GM21528 (cell line): ENCODE results near the gene WWOX.

Experiments
- ATAC-seq: cut with Tn5 transposase; IDR thresholded peaks from one replicate; pipeline ENCODE4 v1.9.1; 2021; ENCODE audit warnings: mild to moderate bottlenecking, moderate library complexity; ENCODE audit not compliant: unreplicated experiment, low FRiP score

The WWOX gene

DNA sequence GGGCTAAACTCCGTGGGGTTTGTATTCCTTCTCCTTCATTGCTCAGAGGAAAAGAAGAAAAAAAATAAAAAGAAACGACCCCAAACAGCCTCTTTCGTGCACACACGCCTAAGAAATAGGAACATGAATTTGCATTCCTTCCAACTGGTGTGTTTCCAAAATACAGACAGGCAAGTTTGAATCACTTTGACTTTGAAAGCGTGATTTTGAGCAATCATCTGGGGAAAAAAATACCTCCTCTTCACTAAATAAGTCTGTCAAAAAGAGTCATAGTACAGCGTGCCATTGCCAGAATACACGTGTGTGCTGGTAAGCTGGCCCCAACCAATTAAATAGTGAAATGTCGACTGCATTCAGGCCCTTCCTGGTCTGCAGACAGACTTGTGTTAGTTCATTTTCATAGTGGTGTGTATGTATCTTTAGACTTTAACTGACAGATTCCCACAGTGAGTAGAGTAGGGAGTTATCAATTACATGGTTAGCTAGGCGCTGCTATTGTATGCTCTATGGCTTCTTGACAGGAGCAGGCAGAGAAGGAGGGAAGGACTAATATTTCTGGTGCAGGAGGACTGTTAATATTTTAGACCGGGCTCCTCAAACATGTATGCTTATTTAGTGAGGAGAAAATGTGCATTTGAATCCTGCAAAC lies 882.8 kb downstream of the WWOX start:
- no peak for ATAC-seq

DNA sequence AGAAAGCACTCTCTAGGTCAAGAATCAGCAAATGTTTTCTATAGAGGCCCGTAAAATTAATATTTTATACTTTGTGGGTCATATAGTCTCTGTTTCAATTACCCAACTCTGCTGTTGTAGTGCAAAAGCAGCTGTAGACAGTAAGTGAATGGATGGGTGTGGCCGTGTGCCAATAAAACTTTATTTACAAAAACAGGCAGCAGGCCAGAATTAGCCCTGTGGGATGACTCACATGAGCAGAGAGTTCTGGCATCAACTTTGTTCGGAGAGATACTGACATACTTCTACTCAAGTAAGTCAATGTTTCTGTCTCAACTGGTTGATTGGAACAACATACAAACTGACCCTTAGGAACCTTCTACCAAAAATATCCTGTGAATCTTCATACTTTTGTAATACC lies 884.9 kb downstream of the WWOX start:
- no peak for ATAC-seq

DNA sequence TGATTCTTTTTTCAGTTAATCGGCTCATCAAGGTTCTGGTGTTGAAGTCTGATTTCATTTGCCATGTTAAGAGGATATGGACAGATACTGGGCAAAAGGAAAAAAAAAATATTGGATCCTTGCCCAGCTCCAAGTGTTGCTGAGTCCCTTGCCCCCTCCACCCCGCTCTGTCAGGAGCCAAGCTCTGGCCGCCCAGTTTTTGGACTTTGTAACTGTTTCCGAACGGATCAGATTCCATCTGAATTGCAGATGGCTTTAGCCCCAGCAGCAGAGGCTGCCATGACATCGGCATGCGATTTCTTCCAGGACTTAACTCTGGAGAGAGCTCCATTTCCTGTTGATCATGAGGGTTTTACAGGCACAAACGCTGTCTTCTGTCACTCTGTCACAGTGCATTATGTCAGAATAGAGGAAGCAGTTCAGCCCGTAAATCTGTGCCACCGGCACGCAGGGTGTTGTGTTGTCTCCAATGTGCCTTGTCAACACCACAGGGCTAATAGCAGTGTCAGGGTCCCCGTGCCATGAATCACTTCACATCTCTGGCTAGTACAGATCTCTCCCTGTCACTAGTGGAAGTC lies 885.5 kb downstream of the WWOX start:
- no peak for ATAC-seq

DNA sequence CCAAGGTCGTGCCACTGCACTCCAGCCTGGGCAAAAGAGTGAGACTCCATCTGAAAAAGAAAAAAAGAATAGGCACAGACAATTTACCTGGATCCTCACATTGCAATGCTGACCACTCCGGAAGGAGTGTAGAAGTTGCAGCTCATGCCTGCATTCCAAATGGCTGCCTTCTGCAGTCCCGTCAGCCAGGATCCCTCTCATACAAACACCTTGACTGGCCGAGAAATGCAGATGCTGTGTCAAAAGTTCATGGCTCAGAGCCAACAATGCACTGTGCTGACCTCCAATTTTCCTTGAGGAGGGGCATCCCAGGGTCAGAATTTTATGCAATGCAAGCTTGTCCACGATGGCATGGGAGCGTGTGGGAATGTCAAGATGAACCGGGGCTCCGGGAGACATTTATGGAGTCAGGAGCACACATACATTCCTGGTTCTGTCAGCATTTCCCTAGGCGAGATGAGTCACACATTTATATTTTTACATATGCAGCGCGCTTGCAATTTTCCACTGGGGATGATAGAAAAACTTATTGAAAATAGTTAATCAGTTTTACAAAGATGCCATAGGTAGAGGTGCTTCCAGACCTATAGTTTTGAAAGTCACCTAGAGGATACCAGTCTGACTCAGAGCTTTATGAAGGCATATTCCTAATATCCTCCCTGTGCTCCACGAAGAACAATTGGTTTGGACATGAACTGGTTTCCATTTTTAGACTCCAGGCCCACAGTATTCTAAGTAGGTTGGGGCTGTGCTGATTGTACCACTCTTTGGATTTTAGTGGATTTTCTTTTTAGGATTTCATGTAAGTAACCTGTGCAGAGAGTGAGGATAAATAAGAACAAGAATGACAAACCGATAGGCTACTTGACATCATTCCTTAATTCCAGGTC lies 886.5 kb downstream of the WWOX start:
- ATAC-seq, result no peak

DNA sequence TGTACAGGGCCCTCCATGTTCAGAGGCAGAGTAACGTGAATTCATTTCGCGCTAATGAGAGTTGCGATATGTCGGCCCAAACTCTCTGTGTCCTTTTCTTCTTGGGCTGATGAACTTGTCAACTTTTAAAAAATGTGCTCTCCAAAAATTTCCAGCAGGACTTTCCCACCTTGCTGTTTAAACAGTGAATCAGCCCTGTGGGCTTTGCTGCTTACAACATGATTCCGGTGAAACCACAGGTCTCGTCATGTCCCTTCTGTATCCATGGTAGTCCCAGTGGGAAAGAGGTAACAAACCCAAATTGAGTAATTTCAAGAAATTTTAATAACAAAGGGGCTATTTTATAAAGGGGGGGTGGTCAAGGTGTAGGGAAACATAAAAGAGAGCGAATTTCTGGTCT lies 888.2 kb downstream of the WWOX start:
- no peak for ATAC-seq

DNA sequence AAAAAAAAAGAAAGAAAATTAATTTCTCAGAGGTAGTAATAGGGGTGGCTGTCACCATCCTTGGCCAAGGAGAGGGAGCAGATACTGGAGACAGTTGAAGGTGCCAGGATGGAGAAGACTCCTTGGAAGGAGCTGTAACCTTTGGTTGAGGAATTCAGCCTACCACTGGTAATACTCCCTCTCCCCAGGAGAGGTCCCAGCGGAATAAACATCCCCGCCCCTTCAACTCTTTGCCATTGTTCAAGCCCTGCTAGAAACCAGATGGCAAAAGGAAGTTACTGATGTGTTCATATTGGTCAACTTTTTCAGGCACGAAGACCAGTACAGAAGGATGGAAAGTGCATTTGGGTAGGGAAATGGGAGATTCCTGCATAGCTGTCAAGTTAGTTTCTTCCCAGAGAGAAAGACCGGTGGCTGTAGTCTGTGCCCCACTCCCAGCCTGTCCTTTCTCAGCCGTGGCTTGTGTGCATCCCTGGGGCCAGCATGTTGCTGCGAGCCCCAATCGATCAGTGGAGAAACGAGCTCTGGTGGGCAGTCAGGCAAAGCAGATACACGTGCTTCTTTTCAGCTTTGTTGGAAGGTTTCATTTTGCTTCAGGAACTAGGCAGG lies 889.0 kb downstream of the WWOX start:
- no peak for ATAC-seq

DNA sequence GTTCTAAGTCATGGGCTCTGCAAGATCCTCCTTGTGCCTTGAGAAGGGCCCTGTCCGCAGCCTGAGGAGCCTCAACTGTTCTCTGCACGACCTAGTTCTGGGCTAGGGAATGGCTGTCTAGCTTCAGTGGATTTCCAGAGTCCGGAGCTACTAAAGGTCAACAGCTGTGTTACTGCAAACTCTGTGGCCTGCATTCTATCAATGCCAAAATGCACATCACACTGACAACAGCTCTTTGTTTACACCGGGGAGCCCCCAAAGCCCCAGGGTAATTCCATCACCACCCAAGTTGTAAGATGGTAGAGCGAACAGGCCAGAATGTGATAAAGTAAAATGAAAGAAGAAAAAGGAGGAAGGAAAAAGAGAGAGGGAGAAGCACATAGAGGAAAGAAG lies 890.9 kb downstream of the WWOX start:
- ATAC-seq, result peak; percentile 15

DNA sequence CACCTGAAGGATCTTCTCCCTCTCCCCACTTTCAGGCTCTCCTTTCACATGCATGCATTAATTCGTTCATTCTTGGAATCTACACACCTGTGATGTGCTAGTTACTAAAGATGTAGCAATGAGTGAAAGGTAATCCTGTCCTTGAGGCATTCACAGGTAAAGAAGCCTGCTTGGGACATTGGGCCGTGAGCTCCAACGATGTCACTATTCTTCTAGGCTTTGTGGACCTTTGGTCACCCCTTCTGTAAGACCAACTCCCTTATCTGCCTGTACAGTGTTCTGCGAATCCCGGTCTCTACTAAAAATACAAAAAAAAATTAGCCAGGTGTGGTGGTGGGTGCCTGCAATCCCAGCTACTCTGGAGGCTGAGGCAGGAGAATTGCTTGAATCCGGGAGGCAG lies 892.5 kb downstream of the WWOX start:
- ATAC-seq, result no peak

DNA sequence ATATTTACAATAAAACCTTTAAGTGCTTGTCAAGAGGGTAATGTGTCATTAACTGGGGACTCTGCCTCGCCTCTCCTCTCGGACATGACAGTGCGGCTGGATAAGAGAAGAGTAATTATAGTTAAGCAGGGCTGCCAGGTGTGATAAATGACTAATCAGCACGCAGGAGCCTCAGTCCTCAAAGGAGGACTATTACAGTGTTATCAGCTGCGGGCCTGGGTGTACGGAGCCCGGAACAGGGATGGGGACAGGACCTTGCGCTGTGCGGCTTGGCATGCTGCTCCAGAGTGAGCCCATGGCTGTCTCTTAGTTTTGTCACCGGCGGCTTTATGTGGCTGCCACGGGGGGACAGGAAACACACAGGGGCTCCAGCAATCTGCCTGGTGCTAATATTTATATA lies 893.9 kb downstream of the WWOX start:
- no peak for ATAC-seq

DNA sequence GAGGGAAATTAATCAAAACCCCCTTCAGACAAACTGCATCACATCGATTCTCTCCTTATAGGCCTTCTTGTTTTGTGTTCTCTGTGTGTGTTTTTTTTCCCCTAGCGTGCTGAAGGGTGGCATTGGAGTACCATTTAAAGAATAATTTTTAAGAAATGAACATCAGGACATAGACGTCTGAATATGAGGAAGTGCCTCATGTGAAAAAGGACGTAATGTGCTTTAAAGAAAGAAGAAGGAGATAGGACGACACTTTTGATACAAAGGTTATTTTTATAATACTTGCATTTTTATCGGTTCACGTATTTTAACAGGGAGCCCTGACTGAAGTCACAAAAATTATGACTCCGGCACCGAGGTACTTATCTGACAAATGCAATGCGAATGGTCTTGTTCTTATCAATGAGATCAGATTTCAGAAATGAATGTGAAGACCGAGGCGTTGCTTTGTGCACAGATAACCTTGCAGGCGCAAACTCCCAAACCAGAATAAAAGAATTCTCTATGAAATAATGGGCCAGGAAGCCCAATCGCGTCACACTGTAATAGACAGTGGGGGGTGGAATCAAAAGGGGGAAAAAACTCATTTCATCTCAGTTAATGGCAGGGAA lies 894.8 kb downstream of the WWOX start:
- no peak for ATAC-seq

DNA sequence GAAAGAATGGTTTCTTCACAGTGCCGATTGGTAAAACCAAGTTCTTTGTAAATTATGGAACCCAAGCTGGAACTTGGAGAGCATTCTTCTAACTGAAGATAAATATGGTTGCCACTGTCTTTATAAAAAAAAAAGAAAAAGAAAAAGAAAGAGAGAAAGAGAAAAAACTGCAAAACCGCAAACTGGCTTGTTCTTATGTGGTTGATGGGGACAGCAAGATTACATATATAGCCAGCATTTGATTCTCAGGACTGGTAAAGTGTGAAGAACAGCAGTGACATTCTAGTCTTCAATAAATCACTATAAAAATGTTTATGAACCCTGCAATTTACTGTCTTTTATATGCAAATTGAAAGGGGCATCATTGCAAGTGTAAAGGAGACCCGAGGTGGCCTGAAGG lies 896.0 kb downstream of the WWOX start:
- no peak for ATAC-seq

DNA sequence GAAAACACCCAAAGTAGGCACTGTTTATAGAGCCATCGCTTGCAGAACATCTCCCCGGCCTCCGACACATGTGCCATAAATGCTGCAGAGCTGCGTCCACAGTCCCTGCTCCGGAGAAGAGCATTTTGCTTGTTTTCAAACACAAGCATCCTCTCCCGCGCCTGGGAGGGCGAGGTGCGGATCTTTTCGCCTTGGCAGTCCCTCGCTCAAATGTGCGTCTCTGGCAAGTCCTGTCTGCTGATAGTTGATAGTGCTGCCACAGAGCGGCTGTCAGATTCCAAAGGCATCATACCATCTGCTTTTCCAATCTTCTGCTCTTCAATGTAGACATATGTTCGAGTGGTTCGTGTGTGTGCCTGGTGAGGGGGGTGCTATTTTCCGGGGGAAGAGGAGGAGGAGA lies 897.3 kb downstream of the WWOX start:
- no peak for ATAC-seq

DNA sequence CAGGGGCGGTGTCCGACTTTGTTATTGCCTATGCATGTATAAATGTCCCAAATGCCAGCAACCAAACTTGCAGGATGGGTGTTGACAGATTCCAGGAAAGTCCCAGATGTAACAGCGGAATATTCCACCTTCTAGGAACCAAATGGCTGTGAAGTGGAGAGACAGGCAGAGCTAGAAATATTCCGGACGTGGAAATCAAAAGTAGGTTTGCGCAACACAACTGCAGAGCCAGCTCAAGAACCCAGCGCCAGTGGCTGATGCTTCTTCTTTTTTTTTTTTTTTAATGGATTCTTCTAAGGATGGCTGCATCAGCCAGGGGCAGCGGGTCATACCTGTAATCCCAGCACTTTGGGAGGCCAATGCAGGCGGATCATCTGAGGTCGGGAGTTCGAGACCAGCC lies 899.4 kb downstream of the WWOX start:
- no peak for ATAC-seq

DNA sequence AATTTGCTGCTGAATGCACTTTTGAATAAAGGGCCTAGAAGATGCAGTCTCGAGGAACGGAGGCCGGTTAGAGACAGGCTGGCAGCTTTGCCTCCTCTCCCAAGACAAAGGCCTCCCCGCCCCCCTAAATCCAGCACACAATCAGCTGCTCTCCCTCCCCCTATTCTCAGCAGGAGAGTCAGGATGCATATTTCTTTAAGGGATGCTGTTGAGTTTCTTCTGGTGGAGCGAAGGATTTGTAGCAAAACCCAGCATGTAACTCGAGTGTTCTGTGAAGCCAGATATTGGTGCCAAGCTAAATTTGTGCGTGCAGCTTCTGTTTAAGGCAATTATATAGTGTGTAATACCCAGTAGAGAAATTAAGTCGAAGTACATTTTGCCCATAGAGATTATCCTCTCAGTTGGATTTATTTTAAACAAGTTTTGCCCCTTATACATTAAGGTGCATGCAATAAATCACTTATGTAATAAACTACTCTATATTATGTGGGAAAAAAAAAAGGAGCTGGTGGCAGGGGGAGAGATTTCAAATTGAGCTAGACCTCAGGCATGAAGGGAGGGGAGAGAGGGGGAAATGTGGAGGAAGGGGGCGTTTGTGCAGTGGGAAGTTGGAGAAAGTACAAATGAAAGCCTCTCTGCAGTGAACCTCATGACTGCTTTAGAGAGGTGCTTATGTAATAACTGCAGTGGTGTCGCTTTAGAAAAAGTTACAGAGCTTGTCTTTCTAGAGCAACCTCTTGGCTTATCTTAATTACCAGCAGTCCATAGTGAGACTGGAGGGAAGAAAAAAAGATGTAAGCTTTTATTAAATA lies 901.9 kb downstream of the WWOX start:
- no peak for ATAC-seq

DNA sequence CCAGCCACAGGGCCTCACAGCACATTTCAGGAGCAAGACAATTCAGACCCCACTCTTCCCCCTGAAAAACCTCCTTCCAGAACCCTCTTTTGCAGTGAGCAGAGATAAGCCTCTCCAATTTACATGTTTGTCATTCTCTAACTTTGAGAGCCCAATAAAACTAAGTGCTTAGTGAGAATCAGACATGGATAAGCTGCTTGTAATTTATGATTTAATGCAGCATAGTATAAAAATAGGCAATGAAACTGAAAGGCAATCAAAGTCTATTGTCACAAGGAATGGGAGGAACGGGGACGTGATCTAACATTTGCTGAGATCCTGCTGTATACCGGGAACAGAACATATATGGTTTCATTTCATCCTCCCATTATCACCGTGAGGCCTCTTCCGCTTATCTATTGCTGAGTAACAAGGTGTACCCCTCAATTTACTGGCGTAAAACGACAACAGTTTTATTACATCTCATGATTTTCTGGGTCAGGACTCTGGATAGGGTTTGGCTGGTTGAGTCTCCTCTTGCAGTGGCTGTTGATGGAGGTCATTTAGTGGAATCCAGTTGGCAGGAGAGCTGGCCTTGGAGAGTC lies 903.7 kb downstream of the WWOX start:
- ATAC-seq, result no peak

DNA sequence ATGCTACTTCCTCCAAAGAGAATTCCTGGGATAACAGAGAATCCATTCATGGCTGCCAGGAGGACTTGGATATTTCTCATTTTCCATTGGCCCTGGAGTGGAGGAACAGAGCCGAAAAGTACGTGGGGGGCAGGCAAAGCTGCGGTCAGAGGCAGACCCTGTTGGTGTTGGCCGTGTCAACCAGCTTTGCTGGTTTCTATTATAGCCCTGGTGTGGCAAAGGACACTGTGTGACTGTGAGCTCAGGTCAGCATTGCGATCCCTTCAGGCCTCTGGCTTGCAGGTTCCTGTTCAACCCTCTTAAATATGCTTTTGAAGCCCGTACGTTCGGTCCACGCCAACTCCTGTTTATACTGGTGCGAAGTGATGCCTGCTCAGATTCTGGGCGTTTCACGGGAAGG lies 904.9 kb downstream of the WWOX start:
- ATAC-seq, result no peak

DNA sequence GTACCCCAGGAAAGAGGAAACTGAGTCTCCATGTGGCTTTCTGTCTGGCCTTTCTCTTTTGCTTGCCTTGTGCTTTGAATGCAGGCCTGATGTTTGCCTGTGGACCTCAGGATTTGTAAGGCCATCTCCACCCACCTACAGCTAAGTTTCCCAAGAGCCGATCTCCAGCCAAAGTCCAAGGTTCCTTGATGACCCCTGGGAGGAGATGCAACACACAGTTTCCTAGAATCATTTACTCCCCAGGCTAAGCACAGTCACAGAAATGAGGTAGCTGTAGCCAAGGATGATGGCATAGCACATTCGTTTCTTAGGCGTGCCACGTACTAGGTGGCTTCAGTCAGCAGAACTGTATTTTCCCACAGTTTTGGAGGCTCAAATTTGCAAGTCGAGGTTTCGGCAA lies 905.6 kb downstream of the WWOX start:
- no peak for ATAC-seq

DNA sequence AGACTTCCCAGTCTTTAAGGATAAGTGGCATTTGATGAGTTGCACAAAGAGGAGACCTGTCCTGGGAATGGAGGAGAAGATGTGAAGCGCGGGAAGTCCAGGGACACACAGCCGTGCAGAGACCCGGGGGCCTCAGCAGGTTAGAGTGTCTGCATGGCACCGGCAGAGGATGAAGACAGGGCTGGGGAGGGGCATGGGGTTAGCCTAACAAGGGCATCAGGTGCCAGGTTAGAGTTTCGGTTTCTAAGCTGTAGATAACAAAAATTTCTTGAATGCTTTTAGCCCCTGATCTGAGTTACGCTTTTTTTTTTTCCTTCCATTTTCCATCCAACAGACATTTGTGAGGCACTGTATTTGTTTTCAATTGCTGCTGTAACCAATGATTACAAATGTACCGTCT lies 906.8 kb downstream of the WWOX start:
- no peak for ATAC-seq

DNA sequence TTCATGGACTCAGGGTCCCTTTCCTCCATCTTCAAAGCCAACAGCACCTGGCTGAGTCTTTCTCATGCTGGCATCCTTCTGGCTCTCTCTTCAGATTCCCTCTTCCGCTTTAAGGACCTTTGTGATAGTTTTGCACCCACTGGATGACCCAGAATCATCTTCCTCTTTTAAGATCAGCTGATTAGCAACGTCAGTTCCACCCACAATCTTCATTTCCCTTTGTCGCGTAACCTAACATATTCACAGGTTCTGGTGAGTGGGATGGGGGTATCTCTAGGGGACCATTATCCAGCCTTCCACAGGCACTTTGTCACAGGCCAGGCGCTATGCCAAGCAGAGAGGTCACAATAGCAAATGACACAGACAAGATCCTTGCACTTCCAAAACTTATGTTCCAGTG lies 907.3 kb downstream of the WWOX start:
- ATAC-seq, result no peak

DNA sequence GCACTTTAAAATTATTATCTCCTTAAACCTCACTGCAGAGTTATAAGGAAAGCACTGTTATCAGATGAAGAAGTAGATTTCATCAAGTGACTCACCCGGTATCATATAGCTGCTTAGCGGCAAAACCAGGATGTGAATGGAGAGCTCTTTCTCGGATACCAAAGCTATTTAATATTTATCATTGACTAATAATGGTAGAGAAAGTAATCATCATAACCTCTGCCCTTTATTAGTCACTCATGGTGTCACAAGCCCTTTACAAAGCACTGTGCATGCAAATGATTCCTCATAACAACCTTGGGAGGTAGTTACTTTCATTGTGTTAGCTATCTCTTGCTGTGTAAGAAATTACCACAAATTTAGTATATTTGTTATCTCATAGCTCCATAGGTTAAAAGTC lies 908.2 kb downstream of the WWOX start:
- ATAC-seq, result no peak
